Measurements from ENCODE around the gene FTCD. TPM values are rescaled to one million over a fixed set of nuclear protein-coding genes. Genes with fewer than 3 reads are reported as not detected.

FTCD gene
- total and polyA plus RNA-seq, 9 of the 15 experiments (the other 6 are each of a cell fraction or from before 2014, with no cell fraction given), result 0.11 to 1.6 (median 0.67) TPM; not detected in 5

GRCh38 chr21:46128106-46128932 is 27.1 kb downstream of the FTCD start:
- H3K9me1 ChIP-seq (ENCODE audit: control insufficient read depth, insufficient read depth, low read length), result no peaks in the 10 kb centered on the region
- H3K9ac ChIP-seq (ENCODE audit: insufficient read depth in 1 of 2, low read depth in 2 of 2, low read length in 2 of 2), result no peak overlapping the region
- no peaks in the 10 kb centered on the region for H3K9me3 ChIP-seq (replicated peaks; ENCODE audit: control insufficient read depth, insufficient read depth, low read depth, low read length)
- H3K27ac ChIP-seq (ENCODE audit: extremely low read depth, low read depth, low read length), result no peak overlapping the region
- in situ Hi-C loops (cut with MboI) (no loop called here), intact Hi-C loops (cut with micrococcal nuclease) (no loop called here)
- POLR2A ChIA-PET, result interaction anchor here (0.7 to 1.4 kb wide), 5 partner anchors 11 to 195 kb away, joined by 3 to 8 read pairs (median 3); no protein-coding TSS in a partner anchor
- H2AFZ ChIP-seq (ENCODE audit: low read depth, low read length), result no peak overlapping the region
- TF ChIP-seq HNRNPLL (IDR thresholded peaks at IDR 0.05; ENCODE audit: low read depth, low read length, poor library complexity, severe bottlenecking), result peak; percentile 47
- TF ChIP-seq, protein P1, sequence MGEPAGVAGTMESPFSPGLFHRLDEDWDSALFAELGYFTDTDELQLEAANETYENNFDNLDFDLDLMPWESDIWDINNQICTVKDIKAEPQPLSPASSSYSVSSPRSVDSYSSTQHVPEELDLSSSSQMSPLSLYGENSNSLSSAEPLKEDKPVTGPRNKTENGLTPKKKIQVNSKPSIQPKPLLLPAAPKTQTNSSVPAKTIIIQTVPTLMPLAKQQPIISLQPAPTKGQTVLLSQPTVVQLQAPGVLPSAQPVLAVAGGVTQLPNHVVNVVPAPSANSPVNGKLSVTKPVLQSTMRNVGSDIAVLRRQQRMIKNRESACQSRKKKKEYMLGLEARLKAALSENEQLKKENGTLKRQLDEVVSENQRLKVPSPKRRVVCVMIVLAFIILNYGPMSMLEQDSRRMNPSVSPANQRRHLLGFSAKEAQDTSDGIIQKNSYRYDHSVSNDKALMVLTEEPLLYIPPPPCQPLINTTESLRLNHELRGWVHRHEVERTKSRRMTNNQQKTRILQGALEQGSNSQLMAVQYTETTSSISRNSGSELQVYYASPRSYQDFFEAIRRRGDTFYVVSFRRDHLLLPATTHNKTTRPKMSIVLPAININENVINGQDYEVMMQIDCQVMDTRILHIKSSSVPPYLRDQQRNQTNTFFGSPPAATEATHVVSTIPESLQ (CRISPR knock-in tag; IDR thresholded peaks at IDR 0.05), result no peak
- 0 out of 2 replicates have a peak, but pooled peaks have one; percentile 12 for TF ChIP-seq TFAP4 (CRISPR knock-in tag; IDR thresholded peaks at IDR 0.05; ENCODE audit: borderline replicate concordance)
- BruUV-seq (replicated peaks), result no TSS peak
- H3K27me3 ChIP-seq (ENCODE audit: control insufficient read depth in 2 of 2, insufficient read depth in 2 of 2, low read length in 2 of 2), result peaks cover 46 to 78% of the 10 kb centered on the region in 2 experiments; a peak in 4 of 5 replicates
- WGBS (ENCODE audit: insufficient coverage, low coverage, missing lambda C conversion rate), result 13% methylated on average over 22 of the region's 23 CpGs
- H3K79me2 ChIP-seq (ENCODE audit: control insufficient read depth, insufficient read depth, low read length), result no peaks in the 10 kb centered on the region
- FAIRE-seq, result peak; percentile 11
- H3K4me2 ChIP-seq (ENCODE audit: insufficient read depth, low read length), result no peak overlapping the region
- peaks cover 0 to 78% of the 10 kb centered on the region in 2 experiments; a peak in 2 of 5 replicates for H3K4me1 ChIP-seq (replicated peaks in 1 of 2; ENCODE audit: control insufficient read depth in 2 of 2, insufficient read depth in 2 of 2, low read length in 2 of 2)
- peak; percentile 58 for ATAC-seq
- DNase-seq (ENCODE audit: extremely low read depth in 1 of 4, low spot score in 3 of 4), result peak in 1 of 4 experiments; percentile 55
- no peak overlapping the region for H3K4me3 ChIP-seq
- H4K20me1 ChIP-seq (replicated peaks; ENCODE audit: control insufficient read depth, insufficient read depth, low read length), result peaks cover 7% of the 10 kb centered on the region; the same call in 1 of the 2 replicates
- H3K36me3 ChIP-seq (ENCODE audit: control insufficient read depth, insufficient read depth, low read length), result no peaks in the 10 kb centered on the region
- CTCF ChIA-PET (ENCODE audit: low intra/inter-chr PET ratio), result no interaction called here
